Coronary artery (tissue), 2 donors: Measurements from ENCODE around the gene DCLRE1B.
A peak's percentile ranks its signal among the peaks of the same experiment; 100 is the strongest.

ENCODE experiments used
- DNase-seq: peaks from one replicate; pipeline ENCODE4 v3.0.0-alpha.2; 2017; ENCODE audit warnings: low spot score
- H3K27ac ChIP-seq, 2 donors: fragments of 200-600 bp; sonication (generic); one replicate each; pipeline ENCODE4 v1.5.1; 2016 to 2019
- H3K4me3 ChIP-seq: fragments of 200-600 bp; sonication (generic); 2 replicates; pipeline ENCODE4 v1.5.1; 2016; ENCODE audit warnings: mild to moderate bottlenecking, moderate library complexity
- TF ChIP-seq, protein P1 (sequence below): fragments of 200-600 bp; sonication (generic); IDR thresholded peaks from one replicate; pipeline ENCODE4 v1.5.1; 2019; ENCODE audit warnings: antibody characterized with exemption

The DCLRE1B gene

GRCh38 chr1:113922957-113923356, 17.8 kb downstream of the DCLRE1B start:
- Histone ChIP-seq H3K4me3 (no peak overlapping the region), H3K27ac (no peak overlapping the region)
- no peak for DNase-seq
- TF ChIP-seq, protein P1, sequence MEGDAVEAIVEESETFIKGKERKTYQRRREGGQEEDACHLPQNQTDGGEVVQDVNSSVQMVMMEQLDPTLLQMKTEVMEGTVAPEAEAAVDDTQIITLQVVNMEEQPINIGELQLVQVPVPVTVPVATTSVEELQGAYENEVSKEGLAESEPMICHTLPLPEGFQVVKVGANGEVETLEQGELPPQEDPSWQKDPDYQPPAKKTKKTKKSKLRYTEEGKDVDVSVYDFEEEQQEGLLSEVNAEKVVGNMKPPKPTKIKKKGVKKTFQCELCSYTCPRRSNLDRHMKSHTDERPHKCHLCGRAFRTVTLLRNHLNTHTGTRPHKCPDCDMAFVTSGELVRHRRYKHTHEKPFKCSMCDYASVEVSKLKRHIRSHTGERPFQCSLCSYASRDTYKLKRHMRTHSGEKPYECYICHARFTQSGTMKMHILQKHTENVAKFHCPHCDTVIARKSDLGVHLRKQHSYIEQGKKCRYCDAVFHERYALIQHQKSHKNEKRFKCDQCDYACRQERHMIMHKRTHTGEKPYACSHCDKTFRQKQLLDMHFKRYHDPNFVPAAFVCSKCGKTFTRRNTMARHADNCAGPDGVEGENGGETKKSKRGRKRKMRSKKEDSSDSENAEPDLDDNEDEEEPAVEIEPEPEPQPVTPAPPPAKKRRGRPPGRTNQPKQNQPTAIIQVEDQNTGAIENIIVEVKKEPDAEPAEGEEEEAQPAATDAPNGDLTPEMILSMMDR: no peak

- TF ChIP-seq, protein P1: no peak
- no peak overlapping the region for H3K4me3 ChIP-seq
Observed at GRCh38 chr1:113924473-113924872, 19.3 kb downstream of the DCLRE1B start.

GRCh38 chr1:113928187-113928930, 23.2 kb downstream of the DCLRE1B start:
- Histone ChIP-seq H3K27ac (peak overlapping the region; percentile 91 to 98), H3K4me3 (peak overlapping the region; percentile 95)
- no peak for DNase-seq
- TF ChIP-seq, protein P1: no peak

More at GRCh38 chr1:113924473-113924872, 19.3 kb downstream of the DCLRE1B start:
- no peak for DNase-seq
- no peak overlapping the region for H3K27ac ChIP-seq

DNA sequence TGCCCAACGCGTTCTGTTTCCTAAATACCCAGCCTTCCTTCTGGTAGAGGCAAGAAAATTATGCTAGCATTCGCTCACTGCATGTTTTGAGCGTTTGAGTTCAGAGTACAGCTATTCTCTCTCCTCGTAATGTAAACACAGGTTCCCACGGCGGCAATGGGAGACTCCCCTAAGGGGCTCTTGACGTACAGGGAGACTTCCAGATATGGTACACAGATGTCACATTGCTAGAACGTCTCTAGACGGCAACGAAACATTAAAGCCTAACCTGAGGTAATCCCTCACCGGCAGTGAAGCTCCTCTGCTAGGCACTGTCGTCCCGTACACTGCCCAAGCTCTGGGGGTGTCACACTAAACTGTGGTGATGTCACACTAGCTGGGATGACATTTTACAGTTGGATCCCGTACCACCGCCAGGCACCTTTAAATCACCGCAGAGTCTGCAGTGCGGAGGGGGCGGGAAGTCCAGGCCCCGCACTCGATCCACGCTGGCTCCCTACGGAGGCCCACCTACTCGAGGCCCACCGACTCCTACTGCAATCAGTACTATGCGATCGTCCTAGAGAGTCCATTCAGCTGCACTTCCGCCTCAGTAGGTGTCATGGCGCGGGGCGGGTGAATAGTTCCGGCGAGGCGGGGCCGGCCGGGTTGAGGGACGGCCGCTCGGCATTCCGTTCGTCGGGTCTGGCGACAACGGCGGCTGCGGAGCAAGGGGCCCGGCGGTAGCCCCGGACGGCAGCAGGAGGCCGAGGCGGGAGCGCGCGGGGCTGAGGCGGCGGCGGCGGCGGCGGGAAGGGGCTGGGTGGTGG, 24.0 kb downstream of the DCLRE1B start, which contains the start of gene HIPK1:
Gene HIPK1, plus strand, starts transcription at position 384 of the 809 bp plus-strand sequence.
- peak within 1 kb of the TSS; percentile 95 for H3K4me3 ChIP-seq
- peak within 1 kb of the TSS; percentile 91 to 98 for H3K27ac ChIP-seq
- TF ChIP-seq, protein P1: no peak
- peak; percentile 96 for DNase-seq

- Histone ChIP-seq H3K27ac (peak overlapping the region; percentile 91 to 98), H3K4me3 (peak overlapping the region; percentile 95)
- TF ChIP-seq, protein P1: no peak
- peak; percentile 82 for DNase-seq
Observed at GRCh38 chr1:113929750-113930498, 24.8 kb downstream of the DCLRE1B start.

DNA sequence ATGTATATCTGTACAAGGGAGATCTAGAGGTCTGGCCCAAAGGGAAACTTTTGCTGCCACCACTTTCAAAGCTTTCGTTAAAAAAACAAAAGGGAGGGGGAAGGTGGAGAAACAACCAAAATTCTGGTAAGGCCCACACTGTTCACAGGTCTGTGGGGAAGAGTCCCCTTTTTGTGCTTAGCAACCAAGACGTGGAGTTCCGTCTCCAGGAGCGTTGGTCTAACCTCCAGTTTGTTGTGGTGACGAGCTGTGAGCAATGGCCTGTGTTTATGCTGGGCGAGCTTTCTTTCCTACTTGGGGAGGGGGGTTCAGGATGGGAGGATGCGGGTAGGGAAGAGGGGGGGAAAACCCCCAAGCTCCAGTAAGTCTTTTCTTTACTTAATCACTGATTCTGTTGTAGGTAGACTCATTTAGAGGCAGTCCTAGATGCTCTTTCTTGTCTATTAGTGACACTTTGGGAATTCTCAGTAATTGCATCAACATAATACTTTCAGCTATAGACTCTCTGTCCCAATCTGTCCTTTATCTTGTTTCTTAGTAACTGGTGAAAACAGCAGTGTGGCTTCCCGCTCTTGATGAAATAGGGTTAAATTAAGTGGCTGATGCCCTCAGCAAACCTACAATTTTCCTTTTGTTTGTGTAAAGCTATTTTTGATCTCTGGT, 25.5 kb downstream of the DCLRE1B start:
- H3K4me3 ChIP-seq: peak overlapping the region; percentile 95
- peak; percentile 75 for DNase-seq
- TF ChIP-seq, protein P1: no peak
- H3K27ac ChIP-seq: peak overlapping the region; percentile 91 to 98
